Measurements from ENCODE around the gene LRRC59.

The LRRC59 gene

DNA sequence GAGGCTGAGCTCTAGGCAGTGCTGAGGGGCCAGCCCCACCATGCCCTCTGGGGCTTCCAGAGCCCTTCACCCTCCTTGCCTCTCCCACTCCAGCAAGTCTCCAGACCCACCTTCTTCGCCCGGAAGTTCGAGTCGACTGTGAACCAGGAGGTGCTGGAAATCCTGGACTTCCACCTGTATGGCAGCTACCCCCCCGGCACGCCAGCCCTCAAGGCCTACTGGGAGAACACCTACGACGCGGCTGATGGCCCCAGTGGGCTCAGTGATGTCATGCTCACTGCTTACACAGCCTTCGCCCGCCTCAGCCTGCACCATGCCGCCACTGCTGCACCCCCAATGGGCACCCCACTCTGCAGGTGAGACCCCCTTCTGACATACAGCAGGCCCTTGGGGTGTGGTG is 40.9 kb downstream of the LRRC59 start:
- TF ChIP-seq, protein P1, sequence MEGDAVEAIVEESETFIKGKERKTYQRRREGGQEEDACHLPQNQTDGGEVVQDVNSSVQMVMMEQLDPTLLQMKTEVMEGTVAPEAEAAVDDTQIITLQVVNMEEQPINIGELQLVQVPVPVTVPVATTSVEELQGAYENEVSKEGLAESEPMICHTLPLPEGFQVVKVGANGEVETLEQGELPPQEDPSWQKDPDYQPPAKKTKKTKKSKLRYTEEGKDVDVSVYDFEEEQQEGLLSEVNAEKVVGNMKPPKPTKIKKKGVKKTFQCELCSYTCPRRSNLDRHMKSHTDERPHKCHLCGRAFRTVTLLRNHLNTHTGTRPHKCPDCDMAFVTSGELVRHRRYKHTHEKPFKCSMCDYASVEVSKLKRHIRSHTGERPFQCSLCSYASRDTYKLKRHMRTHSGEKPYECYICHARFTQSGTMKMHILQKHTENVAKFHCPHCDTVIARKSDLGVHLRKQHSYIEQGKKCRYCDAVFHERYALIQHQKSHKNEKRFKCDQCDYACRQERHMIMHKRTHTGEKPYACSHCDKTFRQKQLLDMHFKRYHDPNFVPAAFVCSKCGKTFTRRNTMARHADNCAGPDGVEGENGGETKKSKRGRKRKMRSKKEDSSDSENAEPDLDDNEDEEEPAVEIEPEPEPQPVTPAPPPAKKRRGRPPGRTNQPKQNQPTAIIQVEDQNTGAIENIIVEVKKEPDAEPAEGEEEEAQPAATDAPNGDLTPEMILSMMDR (conservative IDR thresholded peaks at IDR 0.05) = no peak
- H3K27ac ChIP-seq = no peak overlapping the region

DNA sequence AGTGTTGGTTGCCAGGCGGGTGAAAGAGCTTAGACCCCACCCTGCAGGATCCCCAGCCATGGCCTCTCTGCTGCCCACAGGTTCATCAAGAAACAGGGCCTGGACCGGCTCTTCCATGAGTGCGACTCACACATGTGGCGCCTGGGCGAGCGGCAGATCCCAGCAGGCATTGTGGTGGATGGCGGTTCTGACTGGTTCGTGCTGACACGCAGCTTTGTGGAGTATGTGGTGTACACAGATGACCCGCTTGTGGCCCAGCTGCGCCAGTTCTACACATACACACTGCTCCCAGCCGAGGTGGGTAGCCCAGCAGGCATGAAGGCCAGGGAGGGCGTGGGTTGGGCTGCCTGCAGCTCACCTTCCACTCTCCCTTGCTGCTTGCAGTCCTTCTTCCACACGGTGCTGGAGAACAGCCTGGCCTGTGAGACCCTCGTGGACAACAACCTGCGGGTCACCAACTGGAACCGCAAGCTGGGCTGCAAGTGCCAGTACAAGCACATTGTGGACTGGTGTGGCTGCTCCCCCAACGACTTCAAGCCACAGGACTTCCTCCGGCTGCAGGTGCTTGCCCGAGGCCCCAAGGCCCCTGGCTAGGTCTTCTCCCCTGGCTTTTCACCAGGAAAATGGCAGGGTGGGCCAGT is 41.5 kb downstream of the LRRC59 start:
- TF ChIP-seq, protein P1 (conservative IDR thresholded peaks at IDR 0.05) = no peak
- no peak overlapping the region for H3K27ac ChIP-seq

DNA sequence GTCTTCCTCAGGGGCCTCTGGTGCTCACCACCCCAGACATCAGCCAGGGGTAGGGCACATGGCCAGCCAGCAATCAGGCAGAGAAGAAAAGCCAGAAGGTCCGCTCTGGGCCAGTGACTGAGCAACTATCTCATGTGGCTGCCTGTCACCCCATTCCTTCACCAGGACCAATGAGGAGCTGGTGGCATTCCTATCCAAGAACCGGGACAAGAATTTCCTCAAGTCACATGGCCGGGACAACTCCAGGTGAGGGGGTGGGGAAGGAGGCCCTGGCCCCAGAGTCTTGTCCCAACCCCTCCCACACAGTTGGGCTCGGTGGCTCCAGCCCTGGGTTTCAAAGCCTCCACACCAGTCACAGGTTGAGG is 42.0 kb downstream of the LRRC59 start:
- TF ChIP-seq, protein P1 (conservative IDR thresholded peaks at IDR 0.05) = no peak
- H3K27ac ChIP-seq = no peak overlapping the region

DNA sequence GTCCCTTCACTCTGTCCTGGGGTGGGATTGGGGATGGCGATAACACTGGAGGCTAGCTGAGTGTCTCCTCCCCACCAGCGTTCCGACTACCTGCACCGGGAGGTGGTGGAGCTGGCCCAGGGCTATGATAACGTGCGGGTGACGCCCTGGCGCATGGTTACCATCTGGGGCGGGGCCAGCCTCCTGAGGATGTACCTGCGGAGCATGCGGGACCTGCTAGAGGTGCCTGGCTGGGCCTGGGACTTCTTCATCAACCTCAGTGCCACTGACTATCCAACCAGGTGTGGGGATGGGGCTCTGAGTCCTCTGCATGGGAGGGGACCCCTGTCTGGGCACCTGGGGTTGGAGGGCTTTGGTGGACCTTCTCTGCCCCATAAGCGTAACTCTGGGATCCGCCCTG is 42.5 kb downstream of the LRRC59 start:
- TF ChIP-seq, protein P1 (conservative IDR thresholded peaks at IDR 0.05) = no peak
- no peak overlapping the region for H3K27ac ChIP-seq

DNA sequence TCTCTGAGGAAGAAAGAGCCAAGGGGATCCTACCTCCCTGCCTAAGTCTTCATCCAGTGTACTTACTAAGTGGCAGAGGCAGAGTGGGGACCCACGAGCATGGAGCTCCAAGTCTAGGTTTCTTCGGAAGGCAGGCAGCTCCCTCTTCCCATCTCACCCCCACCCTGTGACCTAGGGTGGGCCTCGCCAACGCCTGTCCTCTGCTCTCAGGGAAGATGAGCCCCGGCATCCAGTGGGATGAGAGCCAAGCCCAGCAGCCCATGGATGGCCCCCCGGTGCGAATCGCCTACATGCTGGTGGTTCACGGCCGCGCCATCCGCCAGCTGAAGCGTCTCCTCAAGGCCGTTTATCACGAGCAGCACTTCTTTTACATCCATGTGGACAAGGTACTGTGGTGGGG is 43.1 kb downstream of the LRRC59 start:
- H3K27ac ChIP-seq = no peak overlapping the region
- TF ChIP-seq, protein P1 (conservative IDR thresholded peaks at IDR 0.05) = no peak

DNA sequence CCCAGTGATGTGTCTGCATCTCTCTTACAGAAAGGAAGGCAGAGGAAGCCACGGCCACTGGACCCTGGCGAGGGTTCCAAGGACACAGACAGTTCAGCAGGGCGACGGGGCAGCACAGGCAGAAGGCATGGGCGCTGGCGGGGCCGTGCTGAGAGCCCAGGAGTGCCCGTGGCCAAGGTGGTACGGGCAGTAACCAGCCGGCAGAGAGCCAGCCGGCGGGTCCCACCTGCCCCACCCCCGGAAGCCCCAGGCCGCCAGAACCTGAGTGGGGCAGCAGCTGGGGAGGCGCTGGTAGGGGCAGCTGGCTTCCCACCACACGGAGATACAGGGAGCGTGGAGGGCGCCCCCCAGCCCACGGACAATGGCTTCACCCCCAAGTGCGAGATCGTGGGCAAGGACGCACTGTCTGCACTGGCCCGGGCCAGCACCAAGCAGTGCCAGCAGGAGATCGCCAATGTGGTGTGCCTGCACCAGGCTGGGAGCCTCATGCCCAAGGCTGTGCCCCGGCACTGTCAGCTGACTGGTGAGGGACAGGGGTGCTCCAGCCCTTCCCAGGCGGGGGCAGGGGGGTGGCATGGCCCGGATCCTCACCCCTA is 43.6 kb downstream of the LRRC59 start:
- TF ChIP-seq, protein P1 (conservative IDR thresholded peaks at IDR 0.05) = no peak
- H3K27ac ChIP-seq = no peak overlapping the region

DNA sequence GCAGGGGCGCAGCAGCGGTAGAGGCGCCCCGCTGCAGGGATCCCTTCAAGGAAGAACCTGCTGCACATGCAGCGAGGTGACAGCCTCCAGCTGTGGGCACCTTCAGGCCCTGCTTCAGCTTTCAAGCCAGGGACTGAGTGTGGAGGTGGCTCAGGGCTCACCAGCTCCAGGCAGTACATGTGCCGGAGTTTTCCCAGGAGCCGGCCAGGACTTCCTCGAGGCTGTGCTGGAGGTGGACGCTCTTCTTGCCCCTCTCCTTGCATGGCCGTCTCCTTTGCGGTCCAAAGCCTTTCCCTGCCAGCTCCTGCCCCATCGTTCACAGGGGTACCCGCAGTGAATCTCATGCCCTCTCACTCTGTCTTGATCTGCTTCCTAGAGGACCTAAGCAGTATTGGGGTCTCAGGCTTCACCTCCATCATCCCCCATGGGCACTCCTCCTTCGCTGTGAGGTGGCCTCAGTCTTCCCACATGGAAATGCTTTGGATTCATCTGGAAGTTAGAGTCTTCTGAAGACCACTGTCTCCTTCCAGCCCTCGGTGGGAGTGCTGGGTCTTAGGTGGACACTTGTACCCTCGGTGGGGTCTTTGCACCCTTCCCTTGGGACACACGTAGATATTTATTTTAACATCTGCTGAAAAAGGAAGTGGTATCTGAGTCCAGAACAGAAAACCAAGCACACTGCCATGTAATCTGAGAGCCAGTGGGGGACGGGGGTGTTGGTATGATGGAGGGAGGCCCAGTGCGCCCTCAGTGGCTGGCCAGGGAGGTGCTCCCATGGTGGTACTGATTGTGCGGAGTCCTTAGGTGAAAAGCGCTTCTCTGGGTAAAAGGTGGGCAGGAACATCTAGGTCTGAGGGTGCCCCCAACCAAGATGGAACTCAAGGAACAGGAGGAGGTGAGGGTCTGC is 44.4 kb downstream of the LRRC59 start:
- peak overlapping the region; percentile 30; the same call in 1 of the 2 replicates for H3K27ac ChIP-seq
- TF ChIP-seq, protein P1 (conservative IDR thresholded peaks at IDR 0.05) = no peak

All from VCaP (cell line).